Suprapubic skin (tissue), 3 donors: ENCODE results near the gene DPM3.

ENCODE experiments used
- EP300 ChIP-seq: sonication (generic); formaldehyde crosslinking; IDR thresholded peaks from one replicate; pipeline ENCODE4 v1.6.1; 2017; ENCODE audit warnings: antibody characterized with exemption
- POLR2A ChIP-seq, 2 donors: fragments of 450-650 bp; IDR thresholded peaks; one replicate each; pipeline ENCODE4 v1.6.1; 2017; ENCODE audit warnings: antibody characterized with exemption in 2 of 2, mild to moderate bottlenecking in 2 of 2, moderate library complexity in 2 of 2
- TF ChIP-seq, protein P1 (sequence below), 2 donors: fragments of 200-600 bp in 1 of 2; fragments of 450-650 bp in 1 of 2; sonication (generic) in 1 of 2; IDR thresholded peaks; one replicate each; pipeline ENCODE4 v1.5.1; 2016 to 2019; ENCODE audit warnings: antibody characterized with exemption in 2 of 2, mild to moderate bottlenecking in 1 of 2, moderate library complexity in 1 of 2

GRCh38 chr1:155117610-155118009 lies 22.7 kb downstream of the DPM3 start:
- TF ChIP-seq, protein P1, sequence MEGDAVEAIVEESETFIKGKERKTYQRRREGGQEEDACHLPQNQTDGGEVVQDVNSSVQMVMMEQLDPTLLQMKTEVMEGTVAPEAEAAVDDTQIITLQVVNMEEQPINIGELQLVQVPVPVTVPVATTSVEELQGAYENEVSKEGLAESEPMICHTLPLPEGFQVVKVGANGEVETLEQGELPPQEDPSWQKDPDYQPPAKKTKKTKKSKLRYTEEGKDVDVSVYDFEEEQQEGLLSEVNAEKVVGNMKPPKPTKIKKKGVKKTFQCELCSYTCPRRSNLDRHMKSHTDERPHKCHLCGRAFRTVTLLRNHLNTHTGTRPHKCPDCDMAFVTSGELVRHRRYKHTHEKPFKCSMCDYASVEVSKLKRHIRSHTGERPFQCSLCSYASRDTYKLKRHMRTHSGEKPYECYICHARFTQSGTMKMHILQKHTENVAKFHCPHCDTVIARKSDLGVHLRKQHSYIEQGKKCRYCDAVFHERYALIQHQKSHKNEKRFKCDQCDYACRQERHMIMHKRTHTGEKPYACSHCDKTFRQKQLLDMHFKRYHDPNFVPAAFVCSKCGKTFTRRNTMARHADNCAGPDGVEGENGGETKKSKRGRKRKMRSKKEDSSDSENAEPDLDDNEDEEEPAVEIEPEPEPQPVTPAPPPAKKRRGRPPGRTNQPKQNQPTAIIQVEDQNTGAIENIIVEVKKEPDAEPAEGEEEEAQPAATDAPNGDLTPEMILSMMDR (IDR thresholded peaks at IDR 0.05), result no peak
- TF ChIP-seq POLR2A (IDR thresholded peaks at IDR 0.05), result no peak
- no peak for TF ChIP-seq EP300
